Islet precursor cell (in vitro differentiated cells): ENCODE measurements around the gene DIP2A.
"Not testable (repeated sequence)": the region's sequence is repeated elsewhere in the genome, so short reads cannot be mapped to it uniquely, and the experiment has no call there.

ENCODE experiments used
- DNase-seq: peaks from one replicate; pipeline ENCODE4 v3.0.0-alpha.2; 2018

The DIP2A gene

GRCh38 chr21:46454142-46454541 is 4.5 kb upstream of the DIP2A start:
- DNase-seq: no peak

GRCh38 chr21:46454634-46455390 is 3.9 kb upstream of the DIP2A start:
- DNase-seq: no peak

GRCh38 chr21:46455575-46456385 is 2.9 kb upstream of the DIP2A start:
- DNase-seq: no peak

- no peak for DNase-seq
Observed at GRCh38 chr21:46456750-46457149, 1.9 kb upstream of the DIP2A start.

GRCh38 chr21:46457801-46458314 is 833 bp upstream of the DIP2A start:
- peak; percentile 75 for DNase-seq

GRCh38 chr21:46459024-46459355 is 299 bp downstream of the DIP2A start:
- DNase-seq: no peak

GRCh38 chr21:46459356-46460112 is 843 bp downstream of the DIP2A start:
- DNase-seq: peak; percentile 63

- no peak for DNase-seq
Observed at GRCh38 chr21:46461909-46462308, 3.2 kb downstream of the DIP2A start.

GRCh38 chr21:46465153-46465552 is 6.5 kb downstream of the DIP2A start:
- not testable (repeated sequence) for DNase-seq

GRCh38 chr21:46465651-46466050 is 7.0 kb downstream of the DIP2A start:
- DNase-seq: no peak

- DNase-seq: no peak
Observed at GRCh38 chr21:46468108-46468774, 9.6 kb downstream of the DIP2A start.

- DNase-seq: no peak
Observed at GRCh38 chr21:46469275-46469674, 10.6 kb downstream of the DIP2A start.

GRCh38 chr21:46471514-46471913 is 12.8 kb downstream of the DIP2A start:
- DNase-seq: no peak

GRCh38 chr21:46472246-46472645 is 13.6 kb downstream of the DIP2A start:
- no peak for DNase-seq

- no peak for DNase-seq
Observed at GRCh38 chr21:46474382-46474781, 15.7 kb downstream of the DIP2A start.

GRCh38 chr21:46475296-46475695 is 16.6 kb downstream of the DIP2A start:
- no peak for DNase-seq

- DNase-seq: no peak
Observed at GRCh38 chr21:46477765-46478164, 19.1 kb downstream of the DIP2A start.

- DNase-seq: no peak
Observed at GRCh38 chr21:46478910-46479309, 20.2 kb downstream of the DIP2A start.

GRCh38 chr21:46480466-46480865 is 21.8 kb downstream of the DIP2A start:
- DNase-seq: no peak

GRCh38 chr21:46482225-46482845 is 23.6 kb downstream of the DIP2A start:
- DNase-seq: no peak

- no peak for DNase-seq
Observed at GRCh38 chr21:46482846-46483231, 24.1 kb downstream of the DIP2A start.
